ENCODE measurements around the gene TSNAX. TPM values are rescaled to one million over a fixed set of nuclear protein-coding genes. Genes with fewer than 3 reads are reported as not detected.

Gene TSNAX
- total and polyA plus RNA-seq, 9 of the 15 experiments (the other 6 are each of a cell fraction or from before 2014, with no cell fraction given): 33.8 to 102 (median 61.2) TPM

- Histone ChIP-seq H3K36me3 (ENCODE audit: control insufficient read depth, insufficient read depth, low read length) (peaks cover 42% of the 10 kb centered on the region), H3K4me1 (replicated peaks in 1 of 2; ENCODE audit: control insufficient read depth in 2 of 2, insufficient read depth in 2 of 2, low read length in 2 of 2) (peaks cover 0 to 3% of the 10 kb centered on the region in 2 experiments; a peak in 1 of 5 replicates), H2AFZ (ENCODE audit: low read depth, low read length) (no peak overlapping the region), H3K79me2 (ENCODE audit: control insufficient read depth, insufficient read depth, low read length) (peaks cover 9% of the 10 kb centered on the region; the same call in 2 of the 3 replicates), H3K27ac (ENCODE audit: extremely low read depth, low read depth, low read length) (no peak overlapping the region), H3K9me1 (ENCODE audit: control insufficient read depth, insufficient read depth, low read length) (peaks cover 4% of the 10 kb centered on the region), H3K4me3 (no peak overlapping the region), H4K20me1 (replicated peaks; ENCODE audit: control insufficient read depth, insufficient read depth, low read length) (0 out of 2 replicates have a peak, but pooled peaks cover 3% of the 10 kb centered on the region), H3K9me3 (replicated peaks; ENCODE audit: control insufficient read depth, insufficient read depth, low read depth, low read length) (no peaks in the 10 kb centered on the region), H3K27me3 (ENCODE audit: control insufficient read depth in 2 of 2, insufficient read depth in 2 of 2, low read length in 2 of 2) (no peaks in the 10 kb centered on the region), H3K9ac (ENCODE audit: insufficient read depth in 1 of 2, low read depth in 2 of 2, low read length in 2 of 2) (no peak overlapping the region), H3K4me2 (ENCODE audit: insufficient read depth, low read length) (no peak overlapping the region)
- POLR2A ChIA-PET: no interaction called here
- peak; percentile 43 to 57 (median 49) for DNase-seq (ENCODE audit: extremely low read depth in 1 of 4, low spot score in 3 of 4)
- in situ Hi-C loops (cut with MboI) (no loop called here), intact Hi-C loops (cut with micrococcal nuclease) (no loop called here)
- CTCF ChIA-PET (ENCODE audit: low intra/inter-chr PET ratio): interaction anchor here (0.9 kb wide), 1 partner anchor 234 kb away, joined by 3 read pairs; no protein-coding TSS in a partner anchor
- peak; percentile 91 for ATAC-seq
- FAIRE-seq: no peak
- WGBS (ENCODE audit: insufficient coverage, low coverage, missing lambda C conversion rate): 37% methylated on average over 2 of the region's 2 CpGs
- BruUV-seq (replicated peaks): no TSS peak
- TF ChIP-seq SRSF1 (IDR thresholded peaks at IDR 0.05; ENCODE audit: low read depth, low read length) (no peak), XRCC4 (IDR thresholded peaks at IDR 0.05; ENCODE audit: extremely low read depth, insufficient read depth, insufficient read length) (no peak), MCM3 (IDR thresholded peaks at IDR 0.05) (no peak), ZC3H8 (IDR thresholded peaks at IDR 0.05) (no peak), CTCF (IDR thresholded peaks at IDR 0.05 in 2 of 3, conservative IDR thresholded peaks at IDR 0.05 in 1 of 3; ENCODE audit: insufficient read depth in 2 of 3, low read depth in 1 of 3, low read length in 3 of 3) (peak; percentile 54 to 59 (median 54)), RAD21 (CRISPR knock-in tag; conservative IDR thresholded peaks at IDR 0.05 in 1 of 2, IDR thresholded peaks at IDR 0.05 in 1 of 2) (peak; percentile 4 to 50; a peak in 2 of 4 replicates), FOXA3 (CRISPR knock-in tag; conservative IDR thresholded peaks at IDR 0.05 in 1 of 2, IDR thresholded peaks at IDR 0.05 in 1 of 2) (no peak), TAF9B (IDR thresholded peaks at IDR 0.05; ENCODE audit: partially characterized antibody) (no peak), KDM1A (IDR thresholded peaks at IDR 0.05) (peak; percentile 38 to 59; a peak in 3 of 4 replicates), SMAD2 (IDR thresholded peaks at IDR 0.05; ENCODE audit: low read depth, low read length) (no peak), PCBP1 (IDR thresholded peaks at IDR 0.05; ENCODE audit: low read depth, low read length, poor library complexity, severe bottlenecking) (no peak), CTBP1 (IDR thresholded peaks at IDR 0.05; ENCODE audit: borderline replicate concordance) (no peak), ETV1 (tag; conservative IDR thresholded peaks at IDR 0.05; ENCODE audit: low read depth) (0 out of 2 replicates have a peak, but pooled peaks have one; percentile 12), FOXK1 (CRISPR knock-in tag; IDR thresholded peaks at IDR 0.05; ENCODE audit: borderline replicate concordance) (no peak), FOXK2 (conservative IDR thresholded peaks at IDR 0.05 in 1 of 2, IDR thresholded peaks at IDR 0.05 in 1 of 2; ENCODE audit: low read depth in 2 of 2) (no peak), ZNF140 (CRISPR knock-in tag; IDR thresholded peaks at IDR 0.05) (no peak), RCOR1 (IDR thresholded peaks at IDR 0.05; ENCODE audit: borderline replicate concordance in 1 of 2, low read depth in 2 of 2, low read length in 2 of 2) (peak in 1 of 2 experiments; percentile 47; a peak in 1 of 4 replicates), ELF1 (tag; IDR thresholded peaks at IDR 0.05) (no peak), TFAP4 (CRISPR knock-in tag; IDR thresholded peaks at IDR 0.05; ENCODE audit: borderline replicate concordance) (no peak), GATA2 (CRISPR knock-in tag; IDR thresholded peaks at IDR 0.05) (0 out of 2 replicates have a peak, but pooled peaks have one; percentile 36)
These were observed 21.9 kb downstream of the TSNAX start for GRCh38 chr1:231550448-231550781.
